Measurements from ENCODE around the gene CDKAL1. TPM values are rescaled to one million over a fixed set of nuclear protein-coding genes. Genes with fewer than 3 reads are reported as not detected.

The CDKAL1 gene
- total and polyA plus RNA-seq, 2 donors from 2014 or later = 4.6 to 20.2 TPM

DNA sequence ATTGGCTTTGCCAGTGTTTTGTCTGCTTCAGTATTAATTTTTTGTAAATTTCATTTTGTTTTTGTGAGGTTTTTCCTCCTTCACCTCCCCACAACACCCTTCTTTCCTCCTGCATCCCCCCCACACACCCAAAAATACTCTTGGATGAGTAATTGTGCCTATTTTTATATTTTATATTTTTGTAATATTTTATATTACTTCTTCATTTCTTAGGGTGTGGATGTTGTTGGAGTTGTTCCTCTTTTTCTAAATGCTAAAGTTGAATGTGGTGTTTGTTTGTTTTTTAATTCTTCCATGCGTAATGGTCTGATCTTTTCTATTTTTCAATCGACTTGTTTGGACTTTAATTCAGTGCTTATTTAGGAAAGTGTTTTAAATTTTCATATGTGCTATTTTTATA, 638.8 kb downstream of the CDKAL1 start:
- H3K9ac ChIP-seq (ENCODE audit: low read length in 3 of 3) = no peak overlapping the region
- no peak overlapping the region for H3K4me3 ChIP-seq (ENCODE audit: low read length in 3 of 3)
- DNase-seq = no peak
- TF ChIP-seq, protein P1, sequence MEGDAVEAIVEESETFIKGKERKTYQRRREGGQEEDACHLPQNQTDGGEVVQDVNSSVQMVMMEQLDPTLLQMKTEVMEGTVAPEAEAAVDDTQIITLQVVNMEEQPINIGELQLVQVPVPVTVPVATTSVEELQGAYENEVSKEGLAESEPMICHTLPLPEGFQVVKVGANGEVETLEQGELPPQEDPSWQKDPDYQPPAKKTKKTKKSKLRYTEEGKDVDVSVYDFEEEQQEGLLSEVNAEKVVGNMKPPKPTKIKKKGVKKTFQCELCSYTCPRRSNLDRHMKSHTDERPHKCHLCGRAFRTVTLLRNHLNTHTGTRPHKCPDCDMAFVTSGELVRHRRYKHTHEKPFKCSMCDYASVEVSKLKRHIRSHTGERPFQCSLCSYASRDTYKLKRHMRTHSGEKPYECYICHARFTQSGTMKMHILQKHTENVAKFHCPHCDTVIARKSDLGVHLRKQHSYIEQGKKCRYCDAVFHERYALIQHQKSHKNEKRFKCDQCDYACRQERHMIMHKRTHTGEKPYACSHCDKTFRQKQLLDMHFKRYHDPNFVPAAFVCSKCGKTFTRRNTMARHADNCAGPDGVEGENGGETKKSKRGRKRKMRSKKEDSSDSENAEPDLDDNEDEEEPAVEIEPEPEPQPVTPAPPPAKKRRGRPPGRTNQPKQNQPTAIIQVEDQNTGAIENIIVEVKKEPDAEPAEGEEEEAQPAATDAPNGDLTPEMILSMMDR (IDR thresholded peaks at IDR 0.05; ENCODE audit: borderline replicate concordance, extremely low read depth, insufficient read depth) = no peak
- no peaks in the 10 kb centered on the region for H3K9me3 ChIP-seq (ENCODE audit: control insufficient read depth in 2 of 3, insufficient read depth in 1 of 3, low read length in 3 of 3)
- H3K4me1 ChIP-seq (ENCODE audit: control insufficient read depth in 2 of 3, insufficient read depth in 2 of 3, low read depth in 1 of 3, low read length in 3 of 3) = no peaks in the 10 kb centered on the region
- FAIRE-seq = no peak
- no peaks in the 10 kb centered on the region for H3K36me3 ChIP-seq (ENCODE audit: control insufficient read depth in 2 of 3, insufficient read depth in 3 of 3, low read length in 3 of 3)
- intact Hi-C loops (cut with DNase I) = no loop called here
- no peaks in the 10 kb centered on the region for H3K27me3 ChIP-seq (ENCODE audit: control insufficient read depth, insufficient read depth, low read length)
- no peak overlapping the region for H3K27ac ChIP-seq (ENCODE audit: low read depth in 2 of 2, low read length in 2 of 2)

DNA sequence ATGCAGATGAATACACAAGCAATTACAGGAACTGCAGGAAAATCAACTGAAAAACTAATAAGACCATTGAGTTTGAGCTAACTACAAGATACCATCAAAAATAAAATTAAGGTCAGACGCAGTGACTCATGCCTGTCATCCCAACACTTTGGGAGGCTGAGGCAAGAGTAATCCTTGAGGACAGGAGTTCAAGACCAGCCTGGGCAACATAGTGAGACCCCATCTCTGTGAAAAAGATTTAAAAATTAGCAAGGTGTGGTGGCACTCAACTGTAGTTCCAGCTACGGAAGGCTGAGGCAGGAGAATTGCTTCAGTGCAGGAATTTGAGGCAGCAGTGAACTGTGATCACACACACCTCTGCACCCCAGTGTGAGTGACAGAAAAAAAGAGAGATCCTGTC, 639.4 kb downstream of the CDKAL1 start:
- TF ChIP-seq, protein P1 (IDR thresholded peaks at IDR 0.05; ENCODE audit: borderline replicate concordance, extremely low read depth, insufficient read depth) = no peak
- Histone ChIP-seq H3K4me3 (ENCODE audit: low read length in 3 of 3) (no peak overlapping the region), H3K9me3 (ENCODE audit: control insufficient read depth in 2 of 3, insufficient read depth in 1 of 3, low read length in 3 of 3) (no peaks in the 10 kb centered on the region), H3K36me3 (ENCODE audit: control insufficient read depth in 2 of 3, insufficient read depth in 3 of 3, low read length in 3 of 3) (no peaks in the 10 kb centered on the region), H3K27me3 (ENCODE audit: control insufficient read depth, insufficient read depth, low read length) (no peaks in the 10 kb centered on the region), H3K4me1 (ENCODE audit: control insufficient read depth in 2 of 3, insufficient read depth in 2 of 3, low read depth in 1 of 3, low read length in 3 of 3) (no peaks in the 10 kb centered on the region), H3K9ac (ENCODE audit: low read length in 3 of 3) (no peak overlapping the region), H3K27ac (ENCODE audit: low read depth in 2 of 2, low read length in 2 of 2) (no peak overlapping the region)
- FAIRE-seq = no peak
- intact Hi-C loops (cut with DNase I) = no loop called here
- no peak for DNase-seq

DNA sequence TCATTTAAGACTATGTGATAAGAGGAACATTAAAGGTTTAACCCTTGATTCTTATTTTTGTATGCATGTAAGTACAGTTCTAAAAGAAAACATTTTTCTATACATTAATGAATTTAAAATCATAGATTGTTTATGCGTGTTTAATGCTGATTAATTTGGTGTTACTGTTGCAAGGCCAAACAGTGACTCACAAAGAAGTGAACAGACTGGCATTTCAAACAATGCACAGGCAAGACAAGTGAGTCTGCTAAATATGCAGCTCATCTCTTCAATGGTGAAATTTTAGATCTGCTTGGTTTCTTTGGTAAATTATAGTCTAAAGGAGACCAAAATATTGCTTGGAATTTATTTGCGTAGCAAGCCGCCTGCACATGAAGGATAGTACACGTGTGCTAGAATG, 641.9 kb downstream of the CDKAL1 start:
- no peaks in the 10 kb centered on the region for H3K9me3 ChIP-seq (ENCODE audit: control insufficient read depth in 2 of 3, insufficient read depth in 1 of 3, low read length in 3 of 3)
- H3K27ac ChIP-seq (ENCODE audit: low read depth in 2 of 2, low read length in 2 of 2) = no peak overlapping the region
- FAIRE-seq = no peak
- no peaks in the 10 kb centered on the region for H3K27me3 ChIP-seq (ENCODE audit: control insufficient read depth, insufficient read depth, low read length)
- H3K4me3 ChIP-seq (ENCODE audit: low read length in 3 of 3) = no peak overlapping the region
- no peaks in the 10 kb centered on the region for H3K4me1 ChIP-seq (ENCODE audit: control insufficient read depth in 2 of 3, insufficient read depth in 2 of 3, low read depth in 1 of 3, low read length in 3 of 3)
- intact Hi-C loops (cut with DNase I) = no loop called here
- TF ChIP-seq, protein P1 (IDR thresholded peaks at IDR 0.05; ENCODE audit: borderline replicate concordance, extremely low read depth, insufficient read depth) = no peak
- no peak overlapping the region for H3K9ac ChIP-seq (ENCODE audit: low read length in 3 of 3)
- DNase-seq = no peak
- H3K36me3 ChIP-seq (ENCODE audit: control insufficient read depth in 2 of 3, insufficient read depth in 3 of 3, low read length in 3 of 3) = no peaks in the 10 kb centered on the region

DNA sequence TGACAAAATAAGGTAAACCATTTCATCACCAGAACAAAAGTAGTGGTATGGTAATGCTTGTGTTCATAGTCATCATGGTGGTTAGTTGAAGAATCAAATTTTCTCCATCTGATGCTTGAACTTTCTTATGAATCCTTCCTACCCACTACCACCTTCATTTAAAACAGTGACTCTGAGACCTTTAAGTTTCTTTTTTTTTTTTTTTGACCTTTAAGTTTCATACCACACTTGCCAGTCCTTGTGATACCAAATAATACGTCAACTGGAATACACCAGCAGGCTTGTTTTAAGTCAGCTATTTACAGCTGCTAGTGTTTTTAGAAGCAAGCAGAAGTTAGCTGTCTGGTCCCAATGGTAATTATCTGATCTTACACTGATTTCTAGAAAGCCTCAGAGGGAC, 645.9 kb downstream of the CDKAL1 start:
- H3K9ac ChIP-seq (ENCODE audit: low read length in 3 of 3) = no peak overlapping the region
- H3K9me3 ChIP-seq (ENCODE audit: control insufficient read depth in 2 of 3, insufficient read depth in 1 of 3, low read length in 3 of 3) = no peaks in the 10 kb centered on the region
- no peak for DNase-seq
- no peaks in the 10 kb centered on the region for H3K27me3 ChIP-seq (ENCODE audit: control insufficient read depth, insufficient read depth, low read length)
- intact Hi-C loops (cut with DNase I) = no loop called here
- H3K4me1 ChIP-seq (ENCODE audit: control insufficient read depth in 2 of 3, insufficient read depth in 2 of 3, low read depth in 1 of 3, low read length in 3 of 3) = no peaks in the 10 kb centered on the region
- no peak for FAIRE-seq
- TF ChIP-seq, protein P1 (IDR thresholded peaks at IDR 0.05; ENCODE audit: borderline replicate concordance, extremely low read depth, insufficient read depth) = no peak
- no peak overlapping the region for H3K4me3 ChIP-seq (ENCODE audit: low read length in 3 of 3)
- H3K36me3 ChIP-seq (ENCODE audit: control insufficient read depth in 2 of 3, insufficient read depth in 3 of 3, low read length in 3 of 3) = no peaks in the 10 kb centered on the region
- no peak overlapping the region for H3K27ac ChIP-seq (ENCODE audit: low read depth in 2 of 2, low read length in 2 of 2)

All from kidney (tissue), 14 donors.